A549 treated with RU486 at 1 μM for 4 hours (cell line): ENCODE measurements around the gene AARS1. TPM values are rescaled to one million over a fixed set of nuclear protein-coding genes. Genes with fewer than 3 reads are reported as not detected.

Experiments
- total RNA-seq: library from RNA; stranded (reverse); fragments of 200-300 nt; extraction: Qiagen RNA extraction; gene quantifications from 5 replicates; pipeline ENCODE4 v1.2.3, GENCODE V29; 2022; ENCODE audit warnings: low read depth

Gene AARS1
- 90.7 to 101 TPM (median 92.8 TPM) in 5 replicates for total RNA-seq

DNA sequence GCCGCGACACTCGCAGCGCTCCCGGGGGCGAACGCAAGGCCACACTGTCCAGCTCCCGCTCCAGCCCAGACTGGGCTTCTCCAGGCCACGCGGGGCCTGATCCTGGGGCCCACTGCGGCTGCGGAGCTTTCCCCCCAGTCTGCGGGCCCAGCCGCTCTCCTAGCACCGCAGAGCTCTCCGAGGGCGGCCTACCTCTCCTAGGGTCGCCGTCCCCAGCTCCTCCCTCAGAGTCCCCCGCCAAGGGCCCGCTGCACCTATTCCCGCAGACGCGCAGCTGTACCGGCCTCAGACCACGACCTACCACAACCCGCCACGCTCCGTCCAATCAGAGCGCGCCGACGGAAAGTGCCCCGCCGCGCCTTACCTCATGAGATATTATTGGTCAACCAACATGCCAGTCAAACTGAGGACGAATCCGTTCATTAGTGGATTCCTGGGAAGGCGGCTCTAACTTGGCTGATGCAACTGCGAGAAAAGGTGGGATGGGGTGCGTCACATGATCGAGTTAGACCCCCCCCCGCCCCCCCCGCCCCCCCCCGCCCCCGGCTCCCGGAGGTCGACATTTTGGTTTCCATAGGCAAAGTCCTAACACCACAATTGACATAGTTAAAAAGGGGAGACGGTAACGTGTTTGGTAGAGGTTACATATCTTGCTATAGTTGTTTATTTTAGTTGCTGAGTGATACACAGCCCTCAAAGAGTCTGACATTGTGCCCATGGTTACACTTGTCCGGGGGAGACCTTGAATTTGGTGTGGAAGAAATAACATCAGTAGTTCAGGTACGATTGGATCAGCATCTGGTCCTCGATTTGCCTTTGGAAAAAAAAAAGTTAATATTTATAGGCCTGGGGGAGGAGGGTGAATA is at the start of gene AARS1:
AARS1 (minus strand) TSS at position 278 of the 866 bp plus-strand sequence. CDS start 6,743 bp downstream, outside the sequence.

DNA sequence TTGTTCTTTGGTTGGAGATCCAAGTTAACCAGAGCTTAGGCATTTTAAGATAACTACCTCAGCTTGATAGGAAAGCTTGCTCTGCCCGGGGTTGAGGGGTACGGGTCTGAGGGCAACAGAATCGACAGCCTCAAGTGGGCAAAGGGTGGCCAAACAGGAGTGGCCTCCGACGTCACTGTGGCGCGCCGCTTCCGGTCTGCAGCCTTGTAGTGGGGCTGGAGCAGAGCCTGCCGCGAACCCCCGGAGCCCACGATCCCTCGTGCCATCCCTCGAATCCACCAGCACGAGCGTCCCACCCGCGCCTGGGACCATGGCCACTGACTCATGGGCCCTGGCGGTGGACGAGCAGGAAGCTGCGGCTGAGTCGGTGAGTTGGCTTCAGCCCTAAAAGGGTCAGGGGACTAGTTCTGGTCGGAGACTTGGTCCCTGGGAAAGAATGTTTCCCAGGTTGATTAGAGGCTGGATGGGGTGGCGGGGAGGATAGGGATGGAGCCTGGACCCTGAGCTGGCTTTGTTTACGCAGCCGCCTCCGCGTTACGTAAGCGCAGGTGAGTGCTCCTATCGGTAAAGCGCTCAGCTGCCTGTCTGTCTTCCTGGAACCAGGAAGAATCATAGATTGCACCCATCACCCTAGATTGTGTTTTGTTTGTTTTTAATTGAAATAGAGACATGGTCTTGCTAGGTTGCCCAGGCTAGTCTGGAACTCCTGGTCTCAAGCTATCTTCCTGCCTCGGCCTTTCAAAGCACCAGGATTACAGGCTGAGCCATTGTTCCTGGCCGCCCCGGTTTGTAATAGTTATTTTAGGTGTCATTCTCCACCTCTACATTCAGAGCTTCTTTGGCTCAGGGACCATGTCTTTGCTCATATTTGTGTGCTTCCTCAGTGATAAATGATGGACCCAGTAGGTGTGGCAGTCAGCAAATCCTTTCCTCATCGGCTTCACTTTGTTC is 10.0 kb upstream of the AARS1 start, which contains the start of gene DDX19B:
DDX19B (plus strand) TSS at position 199 of the 951 bp plus-strand sequence; CDS start at position 311, 112 bp downstream.

DNA sequence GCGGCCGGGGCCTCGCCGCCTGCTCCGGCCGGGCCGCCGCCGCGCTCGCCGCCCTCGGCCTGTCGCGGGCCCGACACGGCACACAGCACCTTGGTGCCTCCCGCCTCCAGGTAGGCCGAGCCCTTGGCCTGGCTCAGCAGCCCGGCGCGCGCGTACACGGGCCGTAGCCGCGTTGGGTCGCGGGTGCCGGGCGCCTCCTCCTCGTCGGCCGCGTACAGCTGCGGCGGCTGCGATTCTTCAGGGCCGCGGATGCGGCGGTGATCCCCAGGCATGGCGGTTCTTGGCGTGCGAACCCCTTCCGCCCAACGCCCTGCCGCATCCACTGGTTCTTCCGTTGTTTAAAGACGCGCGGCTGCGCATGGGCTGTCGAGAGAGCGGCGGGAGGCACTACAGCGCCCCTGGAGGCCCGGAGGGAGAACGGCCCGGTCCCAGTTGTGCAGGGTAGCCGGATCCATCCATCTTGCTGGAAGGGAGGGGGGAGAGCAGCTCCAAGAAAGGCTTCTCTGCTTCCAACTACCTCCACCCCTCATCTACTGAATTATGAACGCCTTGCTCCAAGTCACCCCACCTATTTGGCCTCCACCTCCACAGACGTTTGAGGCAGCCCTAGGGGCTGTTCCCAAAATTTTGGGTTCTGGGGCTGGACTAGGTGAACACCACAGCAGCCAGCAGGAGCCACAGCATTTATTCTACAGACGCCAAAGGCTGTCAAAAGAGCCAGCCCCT is 37.5 kb downstream of the AARS1 start, which contains the start of gene EXOSC6:
EXOSC6 (minus strand) TSS at position 312 of the 726 bp plus-strand sequence; CDS start at position 272, 40 bp downstream.

Other genes starting within 250 kb of the AARS1 start
- gene PDPR, start 175.2 kb downstream of the AARS1 start, total RNA-seq, result 12.2 to 15.7 TPM (median 15.1 TPM) in 5 replicates
- 0.08 to 0.13 TPM in 2 of 5 replicates, not detected in the others for gene CLEC18C, start 115.7 kb downstream of the AARS1 start, total RNA-seq
- 14.3 to 18.4 TPM (median 16.7 TPM) in 5 replicates for gene EXOSC6, start 37.6 kb downstream of the AARS1 start, total RNA-seq
- 29.8 to 34.5 TPM (median 30.5 TPM) in 5 replicates for gene DDX19B, start 9.7 kb upstream of the AARS1 start, total RNA-seq
- gene DDX19A, start 57.4 kb upstream of the AARS1 start, total RNA-seq, result 38.1 to 42.8 TPM (median 40.3 TPM) in 5 replicates
- 19.0 to 27.2 TPM (median 25.7 TPM) in 5 replicates for gene ST3GAL2, start 149.6 kb upstream of the AARS1 start, total RNA-seq
- 3.8 to 5.9 TPM (median 4.7 TPM) in 5 replicates for gene FCSK, start 165.1 kb upstream of the AARS1 start, total RNA-seq
- 25.7 to 34.1 TPM (median 32.1 TPM) in 5 replicates for gene COG4, start 234.0 kb upstream of the AARS1 start, total RNA-seq
- gene SF3B3, start 234.3 kb upstream of the AARS1 start, total RNA-seq, result 138 to 213 TPM (median 197 TPM) in 5 replicates